Adrenal gland (tissue), 12 donors: ENCODE data around the gene LHX4. TPM values are rescaled to one million over a fixed set of nuclear protein-coding genes. Genes with fewer than 3 reads are reported as not detected.

ENCODE experiments used
- DNase-seq, 7 donors: peaks; one replicate each; pipeline ENCODE4 v3.0.0-alpha.2; 2019 to 2020
- H3K27ac ChIP-seq, 5 donors: fragments of 200-600 bp; sonication (generic) in 4 of 5; 1 replicate in 3 of 5; 2 replicates in 2 of 5; pipeline versions ENCODE4 v1.5.1 to v1.8.0; 2016 to 2020; ENCODE audit warnings: mild to moderate bottlenecking in 1 of 5
- H3K27me3 ChIP-seq: fragments of 200-600 bp; 2 replicates; pipeline ENCODE4 v1.8.0; 2021
- H3K36me3 ChIP-seq, 2 donors: fragments of 200-600 bp; replicated peaks in 1 of 2; 1 replicate in 1 of 2; 2 replicates in 1 of 2; pipeline versions ENCODE4 v1.5.1 to v1.8.0; 2018 to 2022
- H3K4me1 ChIP-seq, 2 donors: fragments of 200-600 bp; replicated peaks in 1 of 2; 1 replicate in 1 of 2; 2 replicates in 1 of 2; pipeline versions ENCODE4 v1.5.1 to v1.8.0; 2018 to 2021
- H3K4me3 ChIP-seq, 4 donors: fragments of 200-600 bp; sonication (generic) in 3 of 4; one replicate each; pipeline ENCODE4 v1.5.1; 2016 to 2018
- H3K9me3 ChIP-seq, 3 donors: fragments of 200-600 bp; sonication (generic) in 1 of 3; replicated peaks in 1 of 3; 1 replicate in 2 of 3; 2 replicates in 1 of 3; pipeline versions ENCODE4 v1.5.1 to v1.8.0; 2016 to 2021
- CTCF ChIP-seq, 6 experiments: fragments of 450-650 bp in 4 of 6; fragments of 200-600 bp in 2 of 6; sonication (generic) in 1 of 6; IDR thresholded peaks; 1 replicate in 5 of 6; 2 replicates in 1 of 6; pipeline versions ENCODE4 v1.5.1 to v1.8.0; 2016 to 2021; ENCODE audit warnings: antibody characterized with exemption in 6 of 6, mild to moderate bottlenecking in 2 of 6, moderate library complexity in 1 of 6
- POLR2A ChIP-seq, 2 donors: fragments of 450-650 bp; IDR thresholded peaks; one replicate each; pipeline ENCODE4 v1.6.1; 2017; ENCODE audit warnings: antibody characterized with exemption in 2 of 2, mild to moderate bottlenecking in 2 of 2, moderate library complexity in 1 of 2
- WGBS, 4 donors: extraction: QIAGEN DNeasy Blood & Tissue Kit in 2 of 4; methylation state at CpG; one replicate each; pipeline versions ENCODE4 v1.1.5 to v1.1.7; 2013 to 2017; 5-methylcytosine and 5-hydroxymethylcytosine counted together
- intact Hi-C, 2 donors: fragments of 100-400 bp; cut with DNase I; formaldehyde crosslinking; loops; one replicate each; pipeline versions ENCODE4 v1.14.1 to v1.15.0; 2022 to 2023
- polyA plus RNA-seq, 3 donors: library from polyadenylated mRNA; stranded (reverse); fragments of 200-250 nt in 2 of 3; fragments of 350-450 nt in 1 of 3; fragmentation: Illumina TruSeq in 1 of 3; extraction: RNeasy Lipid Tissue Mini Kit (QIAGEN cat#74804) in 1 of 3; gene quantifications; one replicate each; pipeline ENCODE4 v1.2.3, GENCODE V29; 2013 to 2014
- total RNA-seq, 9 donors: library from RNA; depleted of rRNA in 4 of 9; stranded (reverse); fragments of >200 nt in 4 of 9; fragments of 120-200 nt in 1 of 9; fragmentation: NEBNext Ultra II Directional in 1 of 9; extraction: Animal tissue kit (Norgen Biotek cat#: 25700) in 1 of 9; gene quantifications; one replicate each; pipeline versions ENCODE4 v1.1.0 to v1.2.4, GENCODE V29; 2013 to 2023
- donor health status: healthy with polysubstance abuse.
- donor health status: Bipolar disorder and iron deficiency.
- donor health status: DM: yes; HTN: yes; CAD: no.
- donor health status: DM: no; HTN: no; CAD: no.
- donor health status: DM: no; HTN: no; CAD: no.
- donor health status: DM: yes; HTN: yes; CAD: no.

LHX4 gene
- total and polyA plus RNA-seq, 12 donors: not detected

- intact Hi-C loops: no loop called here
- H3K27ac ChIP-seq: no peak overlapping the region
- 70 to 76% (median 71%) methylated on average over 3 to 4 of the region's 4 CpGs for WGBS, 4 donors
These were observed 35.8 kb downstream of the LHX4 start for GRCh38 chr1:180265871-180266270.

DNA sequence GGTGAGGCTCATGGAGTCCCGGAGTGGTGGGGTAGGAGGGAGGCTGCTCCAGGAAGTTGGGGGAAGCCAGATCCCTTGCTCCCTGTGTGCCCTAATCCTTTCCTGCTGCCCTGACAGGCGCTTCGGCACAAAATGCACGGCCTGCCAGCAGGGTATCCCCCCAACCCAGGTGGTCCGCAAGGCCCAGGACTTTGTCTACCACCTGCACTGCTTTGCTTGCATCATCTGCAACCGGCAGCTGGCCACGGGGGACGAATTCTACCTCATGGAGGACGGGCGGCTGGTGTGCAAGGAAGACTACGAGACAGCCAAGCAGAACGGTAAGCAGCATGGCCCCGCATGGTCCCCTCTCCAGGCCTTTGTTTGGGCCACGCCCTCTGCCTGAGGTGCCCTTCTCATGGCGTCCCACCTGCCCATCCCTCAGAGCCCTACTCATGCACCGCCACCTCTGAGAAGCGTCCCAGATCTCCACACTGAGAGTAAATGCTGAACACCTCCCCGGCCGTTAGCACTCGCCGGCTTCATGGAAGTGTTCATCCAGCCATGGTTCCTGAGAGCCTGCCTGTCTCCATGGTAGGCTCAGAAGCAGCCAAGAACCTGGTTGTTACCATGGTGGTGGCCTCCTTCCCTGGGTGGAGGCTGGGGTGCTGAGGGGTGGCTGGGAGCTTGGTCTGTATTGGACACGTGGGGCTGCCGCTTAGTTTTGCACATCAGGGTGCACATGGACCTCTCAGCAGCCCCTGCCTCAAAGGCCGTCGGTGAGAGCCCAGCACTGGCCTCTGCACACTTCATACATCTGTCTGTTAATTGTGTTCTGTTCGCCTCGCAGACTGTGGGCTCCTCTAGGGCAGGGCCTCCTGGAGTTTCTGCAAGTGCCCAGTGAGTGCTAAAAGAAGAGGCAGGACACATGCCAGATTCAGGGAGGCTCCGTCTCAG, 36.5 kb downstream of the LHX4 start:
- Histone ChIP-seq H3K27me3 (no peaks in the 10 kb centered on the region), H3K27ac (no peak overlapping the region), H3K9me3 (no peaks in the 10 kb centered on the region), H3K36me3 (no peaks in the 10 kb centered on the region), H3K4me3 (no peak overlapping the region), H3K4me1 (no peaks in the 10 kb centered on the region)
- TF ChIP-seq CTCF (IDR thresholded peaks at IDR 0.05) (no peak), POLR2A (IDR thresholded peaks at IDR 0.05) (no peak)
- peak in 2 of 7 donors; percentile 13 to 43 for DNase-seq
- intact Hi-C loops: no loop called here
- 84 to 90% (median 88%) methylated on average over 21 to 28 of the region's 28 CpGs for WGBS, 4 donors

More at GRCh38 chr1:180265871-180266270, 35.8 kb downstream of the LHX4 start:
- no peaks in the 10 kb centered on the region for H3K27me3 ChIP-seq
- no peaks in the 10 kb centered on the region for H3K36me3 ChIP-seq
- no peaks in the 10 kb centered on the region for H3K9me3 ChIP-seq
- DNase-seq: peak in 1 of 7 donors; percentile 37
- no peak overlapping the region for H3K4me3 ChIP-seq
- TF ChIP-seq CTCF (IDR thresholded peaks at IDR 0.05) (no peak), POLR2A (IDR thresholded peaks at IDR 0.05) (no peak)
- no peaks in the 10 kb centered on the region for H3K4me1 ChIP-seq

- no peaks in the 10 kb centered on the region for H3K36me3 ChIP-seq
- TF ChIP-seq CTCF (IDR thresholded peaks at IDR 0.05) (no peak), POLR2A (IDR thresholded peaks at IDR 0.05) (no peak)
- no peaks in the 10 kb centered on the region for H3K27me3 ChIP-seq
- intact Hi-C loops: no loop called here
- H3K4me1 ChIP-seq: no peaks in the 10 kb centered on the region
- DNase-seq: peak in 2 of 7 donors; percentile 10 to 25
- no peak overlapping the region for H3K27ac ChIP-seq
- no peaks in the 10 kb centered on the region for H3K9me3 ChIP-seq
- no peak overlapping the region for H3K4me3 ChIP-seq
- 89 to 97% (median 96%) methylated on average over 7 to 12 of the region's 12 CpGs for WGBS, 4 donors
These were observed 37.1 kb downstream of the LHX4 start for GRCh38 chr1:180267211-180267561.

DNA sequence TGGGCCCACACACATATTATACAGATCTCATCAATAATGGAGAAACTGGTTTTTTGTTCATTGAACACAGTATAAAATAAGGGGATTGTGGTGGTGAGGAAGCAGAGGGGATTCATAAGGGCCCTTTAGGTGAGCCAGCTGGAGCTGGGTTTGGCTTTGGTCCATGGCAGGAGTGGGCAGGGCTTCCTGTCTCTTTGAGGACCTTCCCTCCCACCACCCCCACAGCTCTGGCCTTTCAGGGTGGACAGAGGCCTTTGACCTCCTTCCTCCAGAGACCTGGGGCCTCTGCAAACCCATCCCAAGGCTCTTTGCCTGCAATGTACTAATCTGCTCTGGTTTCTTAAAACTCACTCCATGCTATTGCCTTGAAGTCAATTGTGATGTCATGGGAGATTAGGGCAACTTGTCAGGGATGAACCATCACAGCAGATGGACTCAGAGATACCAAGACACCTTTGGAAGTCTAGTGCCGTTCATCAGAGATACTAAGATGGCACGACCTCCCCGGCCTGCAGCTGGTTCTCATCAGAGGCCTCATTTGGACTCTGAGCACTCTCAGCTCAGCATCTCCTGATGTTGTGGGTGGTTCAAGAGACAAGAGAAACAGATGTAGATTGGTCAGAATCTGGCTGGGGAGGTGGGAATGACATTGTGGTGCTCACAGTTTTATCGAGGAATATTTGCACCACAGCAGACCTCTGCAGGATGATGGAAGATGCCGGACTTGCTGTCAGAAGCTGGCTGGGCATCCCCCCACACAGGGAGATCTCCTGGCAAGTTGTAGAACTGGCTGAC, 37.9 kb downstream of the LHX4 start:
- no peak overlapping the region for H3K27ac ChIP-seq
- no peak for TF ChIP-seq CTCF (IDR thresholded peaks at IDR 0.05)
- no peak for TF ChIP-seq POLR2A (IDR thresholded peaks at IDR 0.05)
- intact Hi-C loops: no loop called here
- H3K27me3 ChIP-seq: no peaks in the 10 kb centered on the region
- H3K36me3 ChIP-seq: no peaks in the 10 kb centered on the region
- H3K4me1 ChIP-seq: no peaks in the 10 kb centered on the region
- 79 to 91% (median 80%) methylated on average over 4 to 5 of the region's 5 CpGs for WGBS, 4 donors
- peak in 2 of 7 donors; percentile 14 to 41 for DNase-seq
- H3K9me3 ChIP-seq: no peaks in the 10 kb centered on the region
- H3K4me3 ChIP-seq: no peak overlapping the region
